Measurements from ENCODE around the gene PM20D1.

GRCh38 chr1:205870236-205870635 lies 20.3 kb upstream of the PM20D1 start:
- TF ChIP-seq POLR2A (IDR thresholded peaks at IDR 0.05) (no peak), CTCF (IDR thresholded peaks at IDR 0.05) (no peak), EP300 (IDR thresholded peaks at IDR 0.05) (no peak)
